Measurements from ENCODE around the gene CAPRIN1.
"Not testable (repeated sequence)": the region's sequence is repeated elsewhere in the genome, so short reads cannot be mapped to it uniquely, and the experiment has no call there.

Gene CAPRIN1

GRCh38 chr11:34086554-34087283 lies 35.2 kb downstream of the CAPRIN1 start:
- DNase-seq, result no peak

- no peak for DNase-seq
Observed at GRCh38 chr11:34091825-34092224, 40.3 kb downstream of the CAPRIN1 start.

- not testable (repeated sequence) for DNase-seq
Observed at GRCh38 chr11:34094900-34095299, 43.4 kb downstream of the CAPRIN1 start.

- DNase-seq, result no peak
Observed at GRCh38 chr11:34098813-34099212, 47.3 kb downstream of the CAPRIN1 start.

- DNase-seq, result no peak
Observed at GRCh38 chr11:34104680-34105078, 53.1 kb downstream of the CAPRIN1 start.

- peak; percentile 85 for DNase-seq
Observed at GRCh38 chr11:34105079-34105956, 53.8 kb downstream of the CAPRIN1 start, which contains the start of gene NAT10. NAT10 (plus strand) TSS chr11:34105629; CDS start chr11:34108226, 2,597 bp downstream.

- no peak for DNase-seq
Observed at GRCh38 chr11:34105957-34106504, 54.5 kb downstream of the CAPRIN1 start.

GRCh38 chr11:34111722-34112270 lies 60.3 kb downstream of the CAPRIN1 start:
- DNase-seq, result no peak

- DNase-seq, result no peak
Observed at GRCh38 chr11:34114014-34114413, 62.5 kb downstream of the CAPRIN1 start.

- no peak for DNase-seq
Observed at GRCh38 chr11:34114471-34114870, 62.9 kb downstream of the CAPRIN1 start.

- no peak for DNase-seq
Observed at GRCh38 chr11:34120651-34121050, 69.1 kb downstream of the CAPRIN1 start.

- DNase-seq, result no peak
Observed at GRCh38 chr11:34124885-34125668, 73.5 kb downstream of the CAPRIN1 start.

GRCh38 chr11:34126959-34127848 lies 75.7 kb downstream of the CAPRIN1 start:
- DNase-seq, result no peak

GRCh38 chr11:34128824-34129223 lies 77.3 kb downstream of the CAPRIN1 start:
- DNase-seq, result no peak

GRCh38 chr11:34132261-34132965 lies 80.9 kb downstream of the CAPRIN1 start:
- DNase-seq, result no peak

GRCh38 chr11:34134765-34135164 lies 83.2 kb downstream of the CAPRIN1 start:
- DNase-seq, result no peak

- DNase-seq, result no peak
Observed at GRCh38 chr11:34135439-34135838, 83.9 kb downstream of the CAPRIN1 start.

- DNase-seq, result no peak
Observed at GRCh38 chr11:34136420-34136819, 84.9 kb downstream of the CAPRIN1 start.

GRCh38 chr11:34139346-34139745 lies 87.8 kb downstream of the CAPRIN1 start:
- no peak for DNase-seq

GRCh38 chr11:34140149-34140548 lies 88.6 kb downstream of the CAPRIN1 start:
- no peak for DNase-seq

All from right kidney (tissue), 1 donor.